Measurements from ENCODE around the gene SPTB.
A peak's percentile ranks its signal among the peaks of the same experiment; 100 is the strongest.

Gene SPTB

GRCh38 chr14:64760146-64760755 lies 119.5 kb downstream of the SPTB start:
- H3K27ac ChIP-seq: peak overlapping the region in 1 of 21 experiments; percentile 87
- no peak overlapping the region for H3K4me3 ChIP-seq

GRCh38 chr14:64759555-64759938 lies 120.2 kb downstream of the SPTB start:
- Histone ChIP-seq H3K4me3 (no peak overlapping the region), H3K27ac (peak overlapping the region in 9 of 21 experiments; percentile 26 to 87 (median 66))

DNA sequence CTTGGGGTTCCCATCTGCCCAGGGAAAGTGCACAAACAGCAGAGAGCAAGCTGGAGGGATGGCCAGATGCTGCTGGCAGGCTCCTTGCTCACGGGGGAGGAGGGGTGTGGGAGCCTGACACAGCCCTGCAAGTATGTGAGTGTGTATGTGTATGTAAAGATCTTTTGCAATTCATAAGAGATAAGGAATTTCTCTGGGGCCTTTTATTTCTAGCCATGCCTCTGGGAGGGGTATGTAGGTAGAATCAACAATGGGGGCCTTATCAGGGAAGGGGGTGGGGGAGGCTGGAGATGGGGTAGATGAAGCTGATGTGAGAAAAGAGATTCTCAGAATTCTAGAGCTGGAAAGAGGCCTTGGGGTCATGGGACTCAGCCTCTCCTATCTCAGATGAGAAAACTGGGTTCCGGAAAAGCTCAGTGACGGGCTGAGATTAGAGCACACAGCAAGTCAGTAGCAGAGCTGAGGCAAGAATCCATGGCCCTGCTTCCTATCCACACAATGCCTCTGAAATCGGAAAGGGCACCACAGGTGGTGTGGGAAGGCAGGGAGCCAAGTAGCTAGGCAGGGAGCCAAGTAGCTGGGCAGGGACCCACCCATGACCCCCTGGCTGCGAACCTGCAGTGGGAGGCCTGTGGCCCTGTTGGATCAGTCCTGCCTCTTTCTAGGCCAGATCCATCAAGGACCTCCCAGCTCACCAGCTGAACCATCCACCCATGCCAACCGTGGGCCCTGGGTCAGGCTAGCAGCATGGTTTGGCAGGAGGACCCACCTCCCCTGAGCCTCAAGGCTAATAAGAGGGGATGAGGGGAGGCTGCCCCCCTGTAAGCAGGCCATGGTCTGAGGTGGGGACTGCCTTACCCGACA lies 120.8 kb downstream of the SPTB start:
- H3K4me3 ChIP-seq: no peak overlapping the region
- peak overlapping the region in 14 of 21 experiments; percentile 11 to 89 (median 67) for H3K27ac ChIP-seq

- H3K4me3 ChIP-seq: no peak overlapping the region
- peak overlapping the region in 18 of 21 experiments; percentile 3 to 89 (median 64) for H3K27ac ChIP-seq
Measured at GRCh38 chr14:64758025-64758521, 121.6 kb downstream of the SPTB start.

GRCh38 chr14:64757601-64758000 lies 122.1 kb downstream of the SPTB start:
- peak overlapping the region in 17 of 21 experiments; percentile 2 to 89 (median 49) for H3K27ac ChIP-seq
- no peak overlapping the region for H3K4me3 ChIP-seq

GRCh38 chr14:64756712-64757111 lies 123.0 kb downstream of the SPTB start:
- Histone ChIP-seq H3K27ac (peak overlapping the region in 11 of 21 experiments; percentile 10 to 89 (median 66)), H3K4me3 (no peak overlapping the region)

GRCh38 chr14:64755781-64756221 lies 123.9 kb downstream of the SPTB start:
- Histone ChIP-seq H3K27ac (peak overlapping the region in 12 of 21 experiments; percentile 10 to 89 (median 66)), H3K4me3 (no peak overlapping the region)

- H3K27ac ChIP-seq: peak overlapping the region in 3 of 21 experiments; percentile 0 to 89 (median 7)
Measured at GRCh38 chr14:64754685-64755084, 125.0 kb downstream of the SPTB start.

DNA sequence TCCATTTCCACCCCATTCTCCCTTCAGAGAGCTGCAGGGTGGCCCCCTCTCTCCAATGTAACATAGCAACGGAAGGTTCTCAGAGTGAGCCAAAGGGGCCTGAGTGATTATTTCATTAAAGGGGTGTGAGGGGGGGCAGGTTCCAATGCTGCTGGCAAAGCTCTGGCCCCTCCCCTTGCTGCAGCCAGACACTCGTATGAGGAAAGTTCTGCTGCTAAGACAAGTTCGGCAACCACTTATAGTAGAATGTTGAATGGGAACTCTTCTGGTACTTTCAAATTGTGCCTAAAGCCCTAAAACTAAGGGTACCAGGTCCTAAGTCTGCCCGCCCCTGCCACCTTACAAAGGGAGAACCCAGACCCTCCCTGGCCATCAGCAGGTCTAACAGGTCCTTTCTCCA lies 125.7 kb downstream of the SPTB start:
- H3K27ac ChIP-seq: peak overlapping the region in 1 of 21 experiments; percentile 89
- no peak overlapping the region for H3K4me3 ChIP-seq

More at GRCh38 chr14:64754685-64755084, 125.0 kb downstream of the SPTB start:
- H3K4me3 ChIP-seq: no peak overlapping the region

- H3K27ac ChIP-seq: no peak overlapping the region
- no peak overlapping the region for H3K4me3 ChIP-seq
Measured at GRCh38 chr14:64753374-64753773, 126.3 kb downstream of the SPTB start.

GRCh38 chr14:64752909-64753308 lies 126.8 kb downstream of the SPTB start:
- no peak overlapping the region for H3K27ac ChIP-seq
- no peak overlapping the region for H3K4me3 ChIP-seq

DNA sequence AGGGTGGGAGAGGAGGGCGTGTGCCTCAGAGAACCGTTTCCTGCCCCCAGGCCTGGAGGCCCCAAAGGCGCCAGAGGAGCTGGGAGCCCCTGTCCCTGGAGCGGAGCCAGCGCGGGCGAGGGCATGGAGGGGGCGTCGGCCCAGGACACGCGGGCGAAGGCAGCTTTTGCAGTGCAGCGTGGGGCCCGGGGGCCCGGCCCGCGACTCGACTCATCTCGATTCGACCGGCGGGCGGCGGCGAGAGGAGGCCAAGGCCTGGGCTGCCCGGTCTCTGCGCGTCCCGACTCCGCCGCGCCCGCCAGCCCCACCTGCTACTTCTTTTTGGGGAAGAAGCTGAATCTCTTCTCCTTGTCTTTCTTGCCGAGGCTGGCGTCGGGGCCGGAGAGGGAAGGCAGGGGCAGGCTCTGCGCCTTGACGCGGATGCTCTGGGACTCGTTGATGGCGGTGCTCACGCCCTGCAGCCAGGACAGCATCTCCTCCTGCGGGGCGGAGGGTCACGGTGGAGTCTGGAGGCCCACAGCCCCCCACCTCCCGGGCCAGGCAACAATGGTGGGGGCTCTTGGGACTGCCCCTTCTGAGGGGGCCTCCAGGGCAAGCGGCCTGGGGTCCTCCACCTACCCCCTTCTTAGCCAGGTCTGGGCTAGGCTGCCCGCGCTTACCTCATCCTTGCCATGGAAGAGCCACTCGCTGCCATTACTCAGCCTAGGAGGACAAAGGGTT lies 130.6 kb downstream of the SPTB start:
- peak overlapping the region in 2 of 21 experiments; percentile 2 to 41 for H3K27ac ChIP-seq
- H3K4me3 ChIP-seq: no peak overlapping the region

GRCh38 chr14:64748521-64748920 lies 131.2 kb downstream of the SPTB start:
- Histone ChIP-seq H3K27ac (no peak overlapping the region), H3K4me3 (no peak overlapping the region)

GRCh38 chr14:64747327-64747726 lies 132.4 kb downstream of the SPTB start:
- Histone ChIP-seq H3K4me3 (no peak overlapping the region), H3K27ac (no peak overlapping the region)

- Histone ChIP-seq H3K4me3 (no peak overlapping the region), H3K27ac (peak overlapping the region in 5 of 21 experiments; percentile 8 to 42 (median 14))
Measured at GRCh38 chr14:64746298-64747250, 133.1 kb downstream of the SPTB start.

- H3K4me3 ChIP-seq: no peak overlapping the region
- peak overlapping the region in 2 of 21 experiments; percentile 6 to 14 for H3K27ac ChIP-seq
Measured at GRCh38 chr14:64745511-64746091, 134.1 kb downstream of the SPTB start.

DNA sequence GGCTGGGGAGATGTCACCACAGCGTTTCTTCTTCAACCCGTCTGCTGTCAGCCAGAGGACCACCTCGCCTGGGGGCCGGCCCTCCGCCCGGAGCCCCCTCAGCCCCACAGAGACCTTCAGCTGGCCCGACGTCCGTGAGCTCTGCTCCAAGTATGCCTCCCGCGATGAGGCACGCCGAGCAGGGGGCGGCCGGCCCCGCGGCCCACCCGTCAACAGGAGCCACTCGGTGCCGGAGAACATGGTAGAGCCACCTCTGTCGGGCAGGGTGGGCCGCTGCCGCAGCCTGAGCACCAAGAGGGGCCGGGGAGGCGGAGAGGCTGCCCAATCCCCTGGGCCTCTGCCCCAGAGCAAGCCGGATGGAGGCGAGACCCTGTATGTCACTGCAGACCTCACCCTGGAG lies 136.6 kb downstream of the SPTB start:
- Histone ChIP-seq H3K4me3 (no peak overlapping the region), H3K27ac (no peak overlapping the region)

DNA sequence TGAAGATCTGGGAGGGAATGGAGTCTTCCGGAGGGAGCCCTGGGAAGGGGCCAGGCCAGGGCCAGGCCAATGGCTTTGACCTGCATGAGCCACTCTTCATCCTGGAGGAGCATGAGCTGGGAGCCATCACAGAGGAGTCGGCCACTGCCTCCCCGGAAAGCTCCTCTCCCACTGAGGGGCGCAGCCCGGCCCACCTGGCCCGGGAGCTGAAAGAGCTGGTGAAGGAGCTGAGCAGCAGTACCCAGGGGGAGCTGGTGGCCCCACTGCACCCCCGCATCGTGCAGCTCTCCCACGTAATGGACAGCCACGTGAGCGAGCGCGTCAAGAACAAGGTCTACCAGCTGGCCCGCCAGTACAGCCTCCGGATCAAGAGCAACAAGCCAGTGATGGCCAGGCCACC lies 137.7 kb downstream of the SPTB start:
- Histone ChIP-seq H3K27ac (no peak overlapping the region), H3K4me3 (no peak overlapping the region)

DNA sequence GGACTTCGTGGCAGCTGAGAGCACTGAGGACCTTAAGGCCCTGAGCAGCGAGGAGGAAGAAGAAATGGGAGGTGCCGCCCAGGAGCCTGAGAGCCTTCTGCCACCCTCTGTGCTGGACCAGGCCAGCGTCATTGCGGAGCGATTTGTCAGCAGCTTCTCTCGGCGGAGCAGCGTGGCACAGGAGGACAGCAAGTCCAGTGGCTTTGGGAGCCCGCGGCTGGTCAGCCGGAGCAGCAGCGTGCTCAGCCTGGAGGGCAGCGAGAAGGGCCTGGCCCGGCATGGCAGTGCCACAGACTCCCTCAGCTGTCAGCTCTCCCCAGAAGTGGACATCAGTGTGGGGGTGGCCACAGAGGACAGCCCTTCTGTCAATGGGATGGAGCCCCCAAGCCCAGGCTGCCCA lies 138.5 kb downstream of the SPTB start:
- Histone ChIP-seq H3K4me3 (no peak overlapping the region), H3K27ac (no peak overlapping the region)

Measured in skin epidermis (tissue), 12 donors.